BJ (cell line): Measurements from ENCODE around the gene PAGE2B. TPM values are rescaled to one million over a fixed set of nuclear protein-coding genes. Genes with fewer than 3 reads are reported as not detected.

Experiments
- CTCF ChIA-PET: fragments of 350-600 bp; formaldehyde crosslinking; extraction: SDS; loops from one replicate; lab custom pipeline; 2021; ENCODE audit warnings: antibody characterized with exemption, inconsistent platforms; lab: Yijun Ruan, JAX
- POLR2A ChIA-PET: fragments of 300-600 bp; sonication (Branson Sonifier 250); formaldehyde crosslinking; extraction: SDS; loops from one replicate; lab custom pipeline; 2021; ENCODE audit warnings: antibody characterized with exemption; lab: Charles Lee
- DNase-seq: peaks from one replicate; pipeline ENCODE4 v3.0.0-alpha.2; 2011; ENCODE audit warnings: low read depth
- H3K27me3 ChIP-seq: 2 replicates; pipeline ENCODE4 v1.6.0; 2011; ENCODE audit warnings: low read length; ENCODE audit not compliant: control insufficient read depth, insufficient read depth
- H3K36me3 ChIP-seq: 2 replicates; pipeline ENCODE4 v1.5.1; 2011; ENCODE audit warnings: low read length; ENCODE audit not compliant: control insufficient read depth, insufficient read depth
- H3K4me3 ChIP-seq: 2 replicates; pipeline ENCODE4 v1.5.1; 2011; ENCODE audit warnings: low read depth, mild to moderate bottlenecking, control low read depth, low read length
- CTCF ChIP-seq: IDR thresholded peaks from 2 replicates; pipeline ENCODE4 v1.5.1; 2011; ENCODE audit warnings: low read depth, mild to moderate bottlenecking, control low read depth, inconsistent platforms, low read length, moderate library complexity; ENCODE audit not compliant: insufficient read depth
- polyA plus RNA-seq: library from polyadenylated mRNA; depleted of rRNA; stranded (reverse); fragments of >200 nt; gene quantifications from 2 replicates; pipeline ENCODE4 v1.2.3, GENCODE V29; 2011; rRNA removed

Gene PAGE2B
- polyA plus RNA-seq, 1 experiment: not detected

- Histone ChIP-seq H3K36me3 (no peaks in the 10 kb centered on the region), H3K4me3 (no peak overlapping the region), H3K27me3 (peaks cover 1% of the 10 kb centered on the region; the same call in 1 of the 2 replicates)
- ChIA-PET CTCF (no interaction called here), POLR2A (no interaction called here)
- TF ChIP-seq CTCF: no peak
- DNase-seq: no peak
Observed at GRCh38 chrX:55120761-55121358, 46.0 kb downstream of the PAGE2B start.

GRCh38 chrX:55123900-55124299 lies 49.1 kb downstream of the PAGE2B start:
- Histone ChIP-seq H3K4me3 (no peak overlapping the region), H3K27me3 (peaks cover 1% of the 10 kb centered on the region; the same call in 1 of the 2 replicates), H3K36me3 (no peaks in the 10 kb centered on the region)
- no peak for TF ChIP-seq CTCF
- no peak for DNase-seq
- ChIA-PET POLR2A (no interaction called here), CTCF (no interaction called here)

GRCh38 chrX:55127692-55128091 lies 52.9 kb downstream of the PAGE2B start:
- POLR2A ChIA-PET: no interaction called here
- CTCF ChIA-PET: no interaction called here
- Histone ChIP-seq H3K27me3 (no peaks in the 10 kb centered on the region), H3K36me3 (no peaks in the 10 kb centered on the region), H3K4me3 (no peak overlapping the region)
- no peak for TF ChIP-seq CTCF
- DNase-seq: no peak

Other genes starting within 250 kb of the PAGE2B start
- 9.9 and 11.1 TPM in 2 replicates for gene TRO, start 154.2 kb upstream of the PAGE2B start, polyA plus RNA-seq
- gene PFKFB1, start 80.8 kb upstream of the PAGE2B start, polyA plus RNA-seq: 0.10 and 0.15 TPM in 2 replicates
- gene APEX2, start 74.7 kb upstream of the PAGE2B start, polyA plus RNA-seq: 16.0 and 23.0 TPM in 2 replicates
- gene ALAS2, start 44.1 kb upstream of the PAGE2B start, polyA plus RNA-seq: not detected in 2 replicates
- gene PAGE2, start 14.0 kb downstream of the PAGE2B start, polyA plus RNA-seq: not detected in 2 replicates
- gene PAGE5, start 145.3 kb downstream of the PAGE2B start, polyA plus RNA-seq: not detected in 2 replicates
- not detected in 2 replicates for gene PAGE3, start 189.9 kb downstream of the PAGE2B start, polyA plus RNA-seq